IMR-90 (cell line): ENCODE measurements around the gene B4GALT7. TPM values are rescaled to one million over a fixed set of nuclear protein-coding genes. Genes with fewer than 3 reads are reported as not detected.
A peak's percentile ranks its signal among the peaks of the same experiment; 100 is the strongest.

Experiments
- ATAC-seq: fragments of 200-7000 bp; cut with Tn5 transposase; 2 replicates; pipeline ENCODE4 v1.9.1; 2020; ENCODE audit warnings: low read depth, mild to moderate bottlenecking, moderate library complexity
- Bru-seq: library from RNA; stranded (reverse); fragments of 400-500 nt; gene quantifications from one replicate; lab custom pipeline; 2021; lab: Mats Ljungman, UMichigan
- BruChase-seq, 2 experiments: library from RNA; stranded (reverse); fragments of 400-500 nt; gene quantifications; one replicate each; lab custom pipeline; 2021; lab: Mats Ljungman, UMichigan
- BruUV-seq: library from RNA; stranded (reverse); fragments of 400-500 nt; replicated peaks from 2 replicates; lab custom pipeline; 2021; lab: Mats Ljungman, UMichigan
- CTCF ChIA-PET: fragments of 300-600 bp; formaldehyde crosslinking; extraction: SDS; loops from one replicate; lab custom pipeline; 2021; ENCODE audit warnings: antibody characterized with exemption; lab: Yijun Ruan, JAX
- POLR2A ChIA-PET: fragments of 300-600 bp; sonication (Branson Sonifier 250); formaldehyde crosslinking; loops from one replicate; lab custom pipeline; 2022; ENCODE audit warnings: antibody characterized with exemption; ENCODE audit not compliant: unreplicated experiment; lab: Charles Lee
- DNase-seq: peaks from one replicate; pipeline ENCODE4 v3.0.0; 2013
- H2AFZ ChIP-seq: replicated peaks from 2 replicates; pipeline ENCODE3; 2013; ENCODE audit warnings: low read length, mild to moderate bottlenecking; ENCODE audit not compliant: poor library complexity
- H2AK5ac ChIP-seq: 2 replicates; pipeline ENCODE4 v1.6.1; 2013; ENCODE audit warnings: low read depth, low read length, inconsistent platforms
- H2AK9ac ChIP-seq: replicated peaks from 2 replicates; pipeline ENCODE3; 2013; ENCODE audit warnings: mild to moderate bottlenecking, low read depth, low read length, moderate library complexity; ENCODE audit not compliant: poor library complexity
- H2BK120ac ChIP-seq: 2 replicates; pipeline ENCODE4 v1.6.1; 2013; ENCODE audit warnings: low read depth, low read length, inconsistent platforms
- H2BK15ac ChIP-seq: 3 replicates; pipeline ENCODE4 v1.6.1; 2013; ENCODE audit warnings: low read depth, low read length, inconsistent platforms
- H2BK20ac ChIP-seq: 2 replicates; pipeline ENCODE4 v1.6.1; 2013; ENCODE audit warnings: low read depth, mild to moderate bottlenecking, inconsistent platforms, low read length, moderate library complexity
- H2BK5ac ChIP-seq: 2 replicates; pipeline ENCODE4 v1.6.1; 2013; ENCODE audit warnings: mild to moderate bottlenecking, low read depth, low read length, inconsistent platforms; ENCODE audit not compliant: poor library complexity, severe bottlenecking
- H3K14ac ChIP-seq: replicated peaks from 2 replicates; pipeline ENCODE4 v1.6.1; 2013; ENCODE audit warnings: low read depth, low read length, inconsistent platforms
- H3K18ac ChIP-seq: 2 replicates; pipeline ENCODE4 v1.6.1; 2013; ENCODE audit warnings: low read depth, low read length, control low read depth
- H3K23ac ChIP-seq: 2 replicates; pipeline ENCODE4 v1.6.1; 2013; ENCODE audit warnings: low read depth, low read length, inconsistent platforms
- H3K27ac ChIP-seq: 2 replicates; pipeline ENCODE4 v1.5.1; 2013; ENCODE audit warnings: mild to moderate bottlenecking, control low read depth, low read length; ENCODE audit not compliant: insufficient read depth
- H3K27me3 ChIP-seq: 2 replicates; pipeline ENCODE4 v1.6.1; 2013; ENCODE audit warnings: low read length; ENCODE audit not compliant: control insufficient read depth, insufficient read depth
- H3K36me3 ChIP-seq: 2 replicates; pipeline ENCODE4 v1.6.1; 2013; ENCODE audit warnings: low read length, mixed read lengths; ENCODE audit not compliant: control insufficient read depth, insufficient read depth
- H3K4ac ChIP-seq: 2 replicates; pipeline ENCODE4 v1.6.1; 2013; ENCODE audit warnings: low read depth, low read length, inconsistent platforms
- H3K4me1 ChIP-seq: 2 replicates; pipeline ENCODE4 v1.6.1; 2013; ENCODE audit warnings: low read length, mixed read lengths; ENCODE audit not compliant: control insufficient read depth, insufficient read depth
- H3K4me2 ChIP-seq: 2 replicates; pipeline ENCODE4 v1.6.1; 2013; ENCODE audit warnings: low read depth, mild to moderate bottlenecking, control low read depth, low read length, moderate library complexity
- H3K4me3 ChIP-seq: 2 replicates; pipeline ENCODE4 v1.5.1; 2013; ENCODE audit warnings: low read depth, mild to moderate bottlenecking, control low read depth, low read length, moderate library complexity; ENCODE audit not compliant: insufficient read depth
- H3K56ac ChIP-seq: 2 replicates; pipeline ENCODE4 v1.6.1; 2013; ENCODE audit warnings: low read length, inconsistent platforms; ENCODE audit not compliant: insufficient read depth; ENCODE audit errors: extremely low read depth
- H3K79me1 ChIP-seq, 2 experiments: 2 replicates each; pipeline ENCODE4 v1.6.1; 2013; ENCODE audit warnings: low read length in 2 of 2, inconsistent platforms in 1 of 2, low read depth in 1 of 2
- H3K9ac ChIP-seq: 2 replicates; pipeline ENCODE4 v1.6.1; 2013; ENCODE audit warnings: low read depth, low read length, control low read depth
- H3K9me1 ChIP-seq: 2 replicates; pipeline ENCODE4 v1.6.1; 2013; ENCODE audit warnings: low read length, inconsistent platforms; ENCODE audit not compliant: insufficient read depth
- H3K9me3 ChIP-seq: 2 replicates; pipeline ENCODE4 v1.6.1; 2013; ENCODE audit warnings: low read length; ENCODE audit not compliant: control insufficient read depth, insufficient read depth
- H4K20me1 ChIP-seq: 2 replicates; pipeline ENCODE4 v1.6.1; 2013; ENCODE audit warnings: low read length, inconsistent platforms; ENCODE audit not compliant: insufficient read depth
- H4K5ac ChIP-seq: 2 replicates; pipeline ENCODE4 v1.6.1; 2013; ENCODE audit warnings: mild to moderate bottlenecking, low read depth, low read length, control low read depth
- H4K8ac ChIP-seq, 2 experiments: 2 replicates each; pipeline ENCODE4 v1.6.1; 2013; ENCODE audit warnings: low read depth in 2 of 2, low read length in 2 of 2, control low read depth in 1 of 2, inconsistent platforms in 1 of 2
- H4K91ac ChIP-seq: 2 replicates; pipeline ENCODE4 v1.6.1; 2013; ENCODE audit warnings: low read depth, low read length, inconsistent platforms; ENCODE audit not compliant: insufficient read depth
- MAZ ChIP-seq: IDR thresholded peaks from 2 replicates; pipeline ENCODE4 v1.6.1; 2012; ENCODE audit warnings: low read depth, mild to moderate bottlenecking, low read length, improper control_type of control experiment, moderate library complexity, borderline replicate concordance
- MXI1 ChIP-seq: IDR thresholded peaks from 2 replicates; pipeline ENCODE4 v1.6.1; 2012; ENCODE audit warnings: low read depth, mild to moderate bottlenecking, low read length, moderate library complexity, borderline replicate concordance
- NFE2L2 ChIP-seq: fragments of 150-350 bp; IDR thresholded peaks from 2 replicates; pipeline ENCODE4 v1.6.1; 2016; ENCODE audit warnings: low read depth, mild to moderate bottlenecking, low read length
- POLR2A ChIP-seq: IDR thresholded peaks from 2 replicates; pipeline ENCODE4 v1.6.1; 2012; ENCODE audit warnings: mild to moderate bottlenecking, low read depth, low read length
- WGBS, 2 experiments: methylation state at CpG; one replicate each; pipeline versions ENCODE4 v1.1.5 to v1.1.7; 2013; ENCODE audit warnings: missing lambda C conversion rate in 2 of 2; ENCODE audit not compliant: insufficient read length in 1 of 2; ENCODE audit errors: extremely low coverage in 2 of 2; 5-methylcytosine and 5-hydroxymethylcytosine counted together
- dilution Hi-C: fragments of 300-500 bp; cut with HindIII; formaldehyde crosslinking; loops from one replicate; pipeline ENCODE4 v1.14.3; 2018; ENCODE audit warnings: low sequenced_read_pairs; ENCODE audit not compliant: unreplicated experiment
- in situ Hi-C: fragments of 300-500 bp; cut with MboI; formaldehyde crosslinking; loops from 3 replicates; pipeline ENCODE4 v1.14.3; 2019; ENCODE audit warnings: low sequenced_read_pairs, inconsistent platforms, mixed read lengths
- intact Hi-C: fragments of 100-400 bp; cut with micrococcal nuclease; formaldehyde crosslinking; loops from 2 replicates; pipeline ENCODE4 v1.10.0; 2022
- long read RNA-seq: library from polyadenylated mRNA; unstranded; transcript quantifications from one replicate; pipeline ENCODE4 v2.0.0, GENCODE V29; 2021; ENCODE audit not compliant: unreplicated experiment
- polyA plus RNA-seq, 3 experiments: library from polyadenylated mRNA; depleted of rRNA; stranded (reverse); fragments of >200 nt; gene quantifications; 2 replicates each; pipeline ENCODE4 v1.2.3, GENCODE V29; 2012; ENCODE audit warnings: low replicate concordance in 1 of 3
- total RNA-seq: library from RNA; depleted of rRNA; stranded (reverse); fragments of >200 nt; gene quantifications from 2 replicates; pipeline ENCODE4 v1.2.3, GENCODE V29; 2012; rRNA removed

The B4GALT7 gene
- total RNA-seq: 28.6 and 29.2 TPM in 2 replicates
- 79.6 and 80.5 TPM in 2 replicates for polyA plus RNA-seq (2012; rRNA removed)
- 34.0 and 96.9 TPM in 2 replicates for polyA plus RNA-seq (2012; cell fraction: cytosol; rRNA removed)
- 107 and 272 TPM in 2 replicates for polyA plus RNA-seq (2012; cell fraction: nucleus; rRNA removed; ENCODE audit: low replicate concordance)
- Bru-seq, nascent RNA: percentile 69 among the genes with signal in this experiment
- percentile 78 among the genes with signal in this experiment for BruChase-seq, experiment 1, labeled RNA remaining after a 6-hour chase
- percentile 78 among the genes with signal in this experiment for BruChase-seq, experiment 2, labeled RNA remaining after a 2-hour chase
- long read RNA-seq, transcript B4GALT7-201 (6 exons, 1,747 nt): major isoform, 96 of 140 reads
- long read RNA-seq, partial matches to known transcripts: 13 of 140 reads
- long read RNA-seq, other reads (novel, unspliced or antisense): 26 of 140 reads

GRCh38 chr5:177599731-177600507, at the start of gene B4GALT7:
B4GALT7 (plus strand) TSS chr5:177600132; CDS start chr5:177600211, 79 bp downstream.
- DNase-seq (peak; percentile 69), ATAC-seq (peak; percentile 97)
- dilution Hi-C loops: no loop called here
- BruUV-seq: no TSS peak
- Histone ChIP-seq H4K91ac (peak within 1 kb of the TSS; percentile 72), H3K9ac (peak within 1 kb of the TSS; percentile 92), H2BK5ac (peak within 1 kb of the TSS; percentile 73), H3K9me1 (0 out of 2 replicates have a peak, but pooled peaks cover 3% of the 10 kb centered on the region), H4K8ac (peak within 1 kb of the TSS; percentile 53 to 97), H3K4me3 (peak within 1 kb of the TSS; percentile 88), H3K14ac (peak within 1 kb of the TSS; percentile 96), H3K56ac (peak within 1 kb of the TSS; percentile 64), H3K36me3 (peaks cover 19% of the 10 kb centered on the region), H3K79me1 (peaks cover 11 to 43% of the 10 kb centered on the region in 2 experiments), H2AK5ac (peak within 1 kb of the TSS; percentile 85), H3K4me2 (peak within 1 kb of the TSS; percentile 97), H2AFZ (peak within 1 kb of the TSS; percentile 100), H4K20me1 (no peaks in the 10 kb centered on the region), H3K23ac (peak within 1 kb of the TSS; percentile 81), H3K4me1 (peaks cover 3% of the 10 kb centered on the region), H3K4ac (peak within 1 kb of the TSS; percentile 79), H2AK9ac (peak within 1 kb of the TSS; percentile 96), H3K27ac (peak within 1 kb of the TSS; percentile 78), H2BK15ac (peak within 1 kb of the TSS; percentile 8; the same call in 1 of the 3 replicates), H2BK120ac (peak within 1 kb of the TSS; percentile 82), H3K27me3 (no peaks in the 10 kb centered on the region), H2BK20ac (no peak within 1 kb of the TSS), H3K18ac (peak within 1 kb of the TSS; percentile 26), H3K9me3 (no peaks in the 10 kb centered on the region), H4K5ac (peak within 1 kb of the TSS; percentile 50)
- ChIA-PET CTCF (interaction anchor here (1.3 kb wide), 1 partner anchor 54 kb away, joined by 3 read pairs; no protein-coding TSS in a partner anchor), POLR2A (interaction anchor here (0.5 to 0.8 kb wide), 2 partner anchors 54 to 73 kb away, joined by 3 to 4 read pairs; no protein-coding TSS in a partner anchor)
- 1% methylated on average over 51 of the region's 86 CpGs; no CpG with 5 or more reads in 1 of the 2 experiments for WGBS, 2 experiments
- in situ Hi-C loops: loop anchor here (10.0 to 25.0 kb wide), 2 partner anchors 462 to 555 kb away; partner anchors contain the start of gene NHP2
- intact Hi-C loops: loop anchor here (2.0 to 10.0 kb wide), 2 partner anchors 53 to 565 kb away; no protein-coding TSS in a partner anchor
- TF ChIP-seq MXI1 (peak; percentile 78; the same call in 1 of the 2 replicates), POLR2A (peak; percentile 86), NFE2L2 (no peak), MAZ (peak; percentile 88; the same call in 1 of the 2 replicates)
